Stimulated activated naive CD8-positive, alpha-beta T cell treated with anti-CD3 and anti-CD28 coated beads, Interleukin-15, Interleukin-2, amounts not matched to agents 100 ng/mL and 50 ng/mL, for 24 hours (primary cell): ENCODE measurements around the gene ESPNL.
"Not testable (repeated sequence)": the region's sequence is repeated elsewhere in the genome, so short reads cannot be mapped to it uniquely, and the experiment has no call there.

Experiments
- H3K27ac Mint-ChIP-seq: one replicate; pipeline ENCODE4 v1.8.0; 2021; ENCODE audit warnings: mild to moderate bottlenecking, mixed read lengths
- H3K27me3 Mint-ChIP-seq: one replicate; pipeline ENCODE4 v1.8.0; 2021; ENCODE audit warnings: mixed read lengths
- H3K36me3 Mint-ChIP-seq: one replicate; pipeline ENCODE4 v1.8.0; 2021; ENCODE audit warnings: low read depth, mixed read lengths
- H3K4me1 Mint-ChIP-seq: one replicate; pipeline ENCODE4 v1.8.0; 2021; ENCODE audit warnings: low read depth, mixed read lengths
- H3K4me3 Mint-ChIP-seq: one replicate; pipeline ENCODE4 v1.8.0; 2021; ENCODE audit warnings: mild to moderate bottlenecking, mixed read lengths
- H3K9me3 Mint-ChIP-seq: one replicate; pipeline ENCODE4 v1.8.0; 2021; ENCODE audit warnings: mixed read lengths

Gene ESPNL, protein sequence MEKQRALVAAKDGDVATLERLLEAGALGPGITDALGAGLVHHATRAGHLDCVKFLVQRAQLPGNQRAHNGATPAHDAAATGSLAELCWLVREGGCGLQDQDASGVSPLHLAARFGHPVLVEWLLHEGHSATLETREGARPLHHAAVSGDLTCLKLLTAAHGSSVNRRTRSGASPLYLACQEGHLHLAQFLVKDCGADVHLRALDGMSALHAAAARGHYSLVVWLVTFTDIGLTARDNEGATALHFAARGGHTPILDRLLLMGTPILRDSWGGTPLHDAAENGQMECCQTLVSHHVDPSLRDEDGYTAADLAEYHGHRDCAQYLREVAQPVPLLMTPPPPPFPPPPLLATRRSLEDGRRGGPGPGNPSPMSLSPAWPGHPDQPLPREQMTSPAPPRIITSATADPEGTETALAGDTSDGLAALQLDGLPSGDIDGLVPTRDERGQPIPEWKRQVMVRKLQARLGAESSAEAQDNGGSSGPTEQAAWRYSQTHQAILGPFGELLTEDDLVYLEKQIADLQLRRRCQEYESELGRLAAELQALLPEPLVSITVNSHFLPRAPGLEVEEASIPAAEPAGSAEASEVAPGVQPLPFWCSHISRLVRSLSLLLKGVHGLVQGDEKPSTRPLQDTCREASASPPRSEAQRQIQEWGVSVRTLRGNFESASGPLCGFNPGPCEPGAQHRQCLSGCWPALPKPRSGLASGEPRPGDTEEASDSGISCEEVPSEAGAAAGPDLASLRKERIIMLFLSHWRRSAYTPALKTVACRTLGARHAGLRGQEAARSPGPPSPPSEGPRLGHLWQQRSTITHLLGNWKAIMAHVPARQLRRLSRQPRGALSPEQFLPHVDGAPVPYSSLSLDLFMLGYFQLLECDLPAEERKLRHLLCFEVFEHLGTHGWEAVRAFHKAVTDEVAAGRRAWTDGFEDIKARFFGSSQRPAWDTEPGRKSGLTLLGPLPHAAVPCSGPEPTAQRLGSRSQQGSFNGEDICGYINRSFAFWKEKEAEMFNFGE

DNA sequence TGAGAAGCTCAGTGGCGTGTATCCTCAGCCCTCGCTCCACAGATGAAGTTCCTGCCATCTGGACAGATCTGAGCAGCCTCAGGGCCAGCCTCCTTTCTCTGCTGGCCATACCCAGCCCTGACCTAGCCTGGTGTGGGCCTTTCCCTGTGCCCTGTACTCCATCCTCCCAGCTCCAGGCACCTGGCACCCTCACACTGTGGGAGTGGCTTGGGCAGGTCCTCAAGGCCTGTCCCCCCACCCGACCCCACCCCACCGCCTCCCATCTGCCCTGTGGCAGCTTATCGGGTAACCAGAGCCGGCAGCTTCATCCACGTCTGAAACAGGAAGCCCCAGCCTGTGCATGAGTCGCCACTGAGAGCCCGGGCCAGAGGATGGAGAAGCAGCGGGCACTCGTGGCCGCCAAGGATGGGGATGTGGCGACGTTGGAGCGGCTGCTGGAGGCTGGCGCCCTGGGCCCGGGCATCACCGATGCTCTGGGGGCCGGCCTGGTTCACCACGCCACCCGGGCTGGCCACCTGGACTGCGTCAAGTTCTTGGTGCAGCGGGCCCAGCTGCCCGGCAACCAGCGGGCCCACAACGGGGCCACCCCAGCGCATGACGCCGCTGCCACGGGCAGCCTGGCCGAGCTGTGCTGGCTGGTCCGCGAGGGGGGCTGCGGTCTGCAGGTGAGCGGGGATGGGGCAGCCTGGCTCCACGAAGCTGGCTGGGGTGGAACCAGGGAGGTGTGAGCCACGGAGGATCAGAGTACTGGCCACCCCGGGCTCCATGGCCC, at the start of gene ESPNL:
Gene ESPNL (plus strand): TSS at position 292 of the 772 bp plus-strand sequence. CDS start 80 bp downstream, at position 372.
- Mint-ChIP-seq H3K36me3 (peaks cover 11% of the 10 kb centered on the region), H3K9me3 (no peaks in the 10 kb centered on the region), H3K4me1 (peaks cover 11% of the 10 kb centered on the region), H3K27me3 (no peaks in the 10 kb centered on the region), H3K4me3 (no peak within 1 kb of the TSS), H3K27ac (peak within 1 kb of the TSS; percentile 46)

DNA sequence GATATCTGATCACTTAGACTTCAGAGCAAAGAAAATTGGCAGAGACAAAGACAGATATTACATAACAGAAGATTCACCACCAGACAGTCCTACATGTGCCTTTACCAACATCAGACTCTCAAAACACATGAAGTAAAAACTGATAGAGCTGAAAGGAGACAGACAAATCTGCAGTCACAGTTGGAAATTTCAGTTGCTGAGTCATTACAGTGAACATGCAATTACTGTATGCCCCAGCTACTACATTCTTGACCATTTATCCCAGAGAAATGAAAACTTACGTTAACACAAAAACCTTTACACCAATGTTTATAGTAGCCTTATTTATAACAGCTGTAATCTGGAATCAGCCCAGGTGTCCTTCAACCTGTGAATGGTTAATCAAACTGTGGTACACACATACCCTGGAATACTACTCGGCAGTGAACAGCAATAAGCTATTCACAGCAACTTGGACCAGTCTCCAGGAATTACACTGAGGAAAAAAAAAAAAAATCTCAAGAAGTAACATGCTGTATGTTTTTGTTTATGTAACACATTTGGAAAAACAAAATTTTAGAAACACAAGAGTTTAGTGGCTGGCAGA, 46.9 kb upstream of the ESPNL start:
- Mint-ChIP-seq H3K4me1 (peaks cover 3% of the 10 kb centered on the region), H3K4me3 (no peak overlapping the region), H3K9me3 (no peaks in the 10 kb centered on the region), H3K27me3 (peaks cover 32% of the 10 kb centered on the region), H3K36me3 (peaks cover 6% of the 10 kb centered on the region), H3K27ac (no peak overlapping the region)

DNA sequence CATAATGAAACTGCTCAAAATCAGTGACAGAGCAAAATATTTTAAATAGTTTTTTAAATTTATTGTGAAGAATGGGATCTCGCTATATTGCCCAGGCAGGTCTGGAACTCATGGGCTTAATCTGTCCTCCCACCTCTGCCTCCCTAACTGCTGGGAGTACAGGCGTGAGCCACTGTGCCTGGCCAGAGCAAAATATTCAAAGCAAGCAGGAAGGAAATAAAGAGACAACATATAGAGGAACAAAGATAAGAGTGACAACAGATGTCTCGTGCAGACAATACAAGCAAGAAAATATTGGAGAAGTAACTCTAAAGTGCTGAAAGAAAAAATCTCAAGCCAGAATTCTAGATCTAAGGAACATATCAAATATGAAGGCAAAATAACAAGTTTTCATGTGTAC, 44.3 kb upstream of the ESPNL start:
- Mint-ChIP-seq H3K4me1 (peaks cover 16% of the 10 kb centered on the region), H3K27ac (no peak overlapping the region)

DNA sequence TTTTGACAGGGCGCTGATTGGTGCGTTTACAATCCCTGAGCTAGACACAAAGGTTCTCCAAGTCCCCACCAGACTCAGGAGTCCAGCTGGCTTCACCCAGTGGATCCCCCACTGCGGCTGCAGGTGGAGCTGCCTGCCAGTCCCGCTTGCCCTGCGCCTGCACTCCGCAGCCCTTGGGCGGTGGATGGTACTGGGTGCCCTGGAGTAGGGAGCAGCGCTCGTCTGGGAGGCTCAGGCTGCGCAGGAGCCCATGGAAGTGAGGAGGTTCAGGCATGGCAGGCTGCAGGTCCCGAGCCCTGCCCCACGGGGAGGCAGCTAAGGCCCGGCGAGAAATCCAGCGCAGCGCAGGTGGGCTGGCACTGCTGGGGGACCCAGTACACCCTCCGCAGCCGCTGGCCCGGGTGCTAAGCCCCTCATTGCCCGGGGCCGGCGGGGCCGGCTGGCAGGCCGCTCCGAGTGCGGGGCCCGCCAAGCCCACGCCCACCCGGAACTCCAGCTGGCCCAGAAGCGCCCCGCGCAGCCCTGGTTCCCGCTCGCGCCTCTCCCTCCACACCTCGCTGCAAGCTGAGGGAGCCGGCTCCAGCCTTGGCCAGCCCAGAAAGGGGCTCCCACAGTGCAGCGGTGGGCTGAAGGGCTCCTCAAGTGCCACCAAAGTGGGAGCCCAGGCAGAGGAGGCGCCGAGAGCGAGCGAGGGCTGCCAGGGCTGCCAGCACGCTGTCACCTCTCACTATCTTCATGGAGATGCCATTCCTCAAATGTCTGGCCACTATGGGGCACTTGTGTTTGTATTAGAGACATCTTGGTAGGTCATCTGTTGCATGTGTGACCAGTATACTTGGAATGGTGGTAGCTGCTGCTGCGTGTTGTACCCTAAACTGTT, 42.2 kb upstream of the ESPNL start:
- Mint-ChIP-seq H3K4me1 (peaks cover 32% of the 10 kb centered on the region), H3K36me3 (peaks cover 19% of the 10 kb centered on the region), H3K27me3 (peaks cover 28% of the 10 kb centered on the region)
- H3K27ac Mint-ChIP-seq, H3K9me3 Mint-ChIP-seq, H3K4me3 Mint-ChIP-seq: not testable (repeated sequence)

More for the DNA sequence above, 44.3 kb upstream of the ESPNL start:
- H3K9me3 Mint-ChIP-seq, result peaks cover 5% of the 10 kb centered on the region
- H3K27me3 Mint-ChIP-seq, result peaks cover 32% of the 10 kb centered on the region
- no peak overlapping the region for H3K4me3 Mint-ChIP-seq
- peaks cover 5% of the 10 kb centered on the region for H3K36me3 Mint-ChIP-seq

DNA sequence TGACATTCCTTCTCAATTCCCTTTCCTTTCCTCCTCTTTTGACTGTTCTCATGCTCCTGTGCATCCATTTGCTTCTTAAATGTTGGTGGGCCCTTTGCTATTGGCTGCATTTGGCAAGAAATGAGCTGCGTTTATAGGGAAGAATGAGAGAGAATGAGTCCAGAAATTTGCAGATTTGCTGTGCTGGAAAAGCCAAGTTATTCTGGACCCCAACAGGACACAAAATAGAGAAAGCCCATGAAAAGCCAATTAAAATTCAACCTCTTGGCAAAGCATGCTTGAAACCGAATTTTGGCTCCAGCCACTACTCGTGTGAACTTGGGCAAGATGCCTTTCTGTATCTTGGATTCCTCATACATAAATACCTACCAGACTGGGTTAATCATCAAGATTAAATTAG, 40.6 kb upstream of the ESPNL start:
- H3K27me3 Mint-ChIP-seq, result peaks cover 20% of the 10 kb centered on the region
- peak overlapping the region; percentile 94 for H3K4me3 Mint-ChIP-seq
- peak overlapping the region; percentile 38 for H3K27ac Mint-ChIP-seq
- H3K4me1 Mint-ChIP-seq, result peaks cover 47% of the 10 kb centered on the region
- peaks cover 5% of the 10 kb centered on the region for H3K9me3 Mint-ChIP-seq
- H3K36me3 Mint-ChIP-seq, result peaks cover 34% of the 10 kb centered on the region

DNA sequence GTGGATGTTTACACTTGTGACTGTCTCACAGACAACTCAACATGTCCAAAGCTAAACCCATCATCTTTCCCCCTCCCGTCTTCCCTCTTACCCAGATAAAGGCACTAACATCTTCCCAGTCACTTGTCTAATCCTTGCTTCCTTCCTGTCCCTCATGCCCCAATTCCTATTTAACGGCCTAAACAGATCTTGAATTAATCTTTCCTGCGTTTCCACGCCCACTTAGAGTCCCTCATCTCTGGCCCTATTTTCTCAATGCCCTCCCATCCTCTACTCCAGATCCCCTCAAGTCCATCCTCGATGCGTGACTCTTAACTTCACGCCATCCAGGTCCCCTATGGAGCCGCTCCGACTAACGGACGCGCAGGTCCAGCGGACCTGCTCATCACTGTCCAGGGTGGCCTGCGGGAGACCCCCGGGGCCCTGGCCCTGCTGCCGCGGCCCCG, 40.0 kb upstream of the ESPNL start:
- peaks cover 5% of the 10 kb centered on the region for H3K9me3 Mint-ChIP-seq
- H3K27ac Mint-ChIP-seq, result peak overlapping the region; percentile 94
- H3K36me3 Mint-ChIP-seq, result peaks cover 40% of the 10 kb centered on the region
- H3K27me3 Mint-ChIP-seq, result peaks cover 20% of the 10 kb centered on the region
- H3K4me3 Mint-ChIP-seq, result peak overlapping the region; percentile 94
- peaks cover 53% of the 10 kb centered on the region for H3K4me1 Mint-ChIP-seq

DNA sequence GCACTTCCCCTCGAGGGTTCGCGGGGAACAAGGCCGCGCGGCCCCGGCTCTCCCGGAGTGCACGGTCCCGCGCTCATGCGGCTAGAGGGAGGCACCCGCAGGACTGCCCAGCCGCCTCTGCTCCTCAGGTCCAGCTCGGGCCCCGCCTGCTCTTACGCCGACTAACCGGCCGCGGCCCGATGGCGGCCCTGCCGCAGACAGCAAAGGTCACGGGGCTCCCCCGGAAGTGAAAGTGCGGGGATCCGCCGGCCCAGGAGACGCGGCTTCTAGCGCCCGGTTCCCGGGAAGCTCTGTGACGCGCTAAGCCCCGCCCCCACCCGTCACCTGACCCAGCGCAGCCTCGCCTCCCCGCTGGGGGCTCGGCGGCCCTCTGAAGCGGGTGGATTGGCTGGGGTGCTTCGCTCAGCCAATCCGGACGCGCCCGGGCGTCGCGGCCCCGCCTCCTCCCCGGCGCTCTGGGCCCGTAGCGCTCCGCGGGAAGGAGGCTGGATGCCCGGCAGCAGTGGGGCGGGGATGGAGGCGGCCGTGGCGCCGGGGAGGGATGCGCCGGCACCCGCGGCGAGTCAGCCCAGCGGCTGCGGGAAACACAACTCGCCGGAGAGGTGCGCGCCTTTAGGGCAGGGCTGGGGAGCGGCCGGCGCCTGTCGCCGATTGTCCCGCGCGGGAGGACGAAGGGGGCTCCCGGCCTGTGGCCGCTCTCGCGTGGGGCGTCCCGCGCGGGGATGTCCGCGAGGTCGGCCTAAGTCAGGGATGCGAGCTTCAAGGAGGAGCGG, 39.4 kb upstream of the ESPNL start, which contains the start of gene SCLY:
Gene SCLY (plus strand): TSS at position 460 of the 773 bp plus-strand sequence. CDS start 54 bp downstream, at position 514.
- Mint-ChIP-seq H3K27me3 (peaks cover 16% of the 10 kb centered on the region), H3K36me3 (peaks cover 47% of the 10 kb centered on the region), H3K9me3 (peaks cover 8% of the 10 kb centered on the region), H3K27ac (peak within 1 kb of the TSS; percentile 97), H3K4me3 (peak within 1 kb of the TSS; percentile 94), H3K4me1 (peaks cover 55% of the 10 kb centered on the region)

DNA sequence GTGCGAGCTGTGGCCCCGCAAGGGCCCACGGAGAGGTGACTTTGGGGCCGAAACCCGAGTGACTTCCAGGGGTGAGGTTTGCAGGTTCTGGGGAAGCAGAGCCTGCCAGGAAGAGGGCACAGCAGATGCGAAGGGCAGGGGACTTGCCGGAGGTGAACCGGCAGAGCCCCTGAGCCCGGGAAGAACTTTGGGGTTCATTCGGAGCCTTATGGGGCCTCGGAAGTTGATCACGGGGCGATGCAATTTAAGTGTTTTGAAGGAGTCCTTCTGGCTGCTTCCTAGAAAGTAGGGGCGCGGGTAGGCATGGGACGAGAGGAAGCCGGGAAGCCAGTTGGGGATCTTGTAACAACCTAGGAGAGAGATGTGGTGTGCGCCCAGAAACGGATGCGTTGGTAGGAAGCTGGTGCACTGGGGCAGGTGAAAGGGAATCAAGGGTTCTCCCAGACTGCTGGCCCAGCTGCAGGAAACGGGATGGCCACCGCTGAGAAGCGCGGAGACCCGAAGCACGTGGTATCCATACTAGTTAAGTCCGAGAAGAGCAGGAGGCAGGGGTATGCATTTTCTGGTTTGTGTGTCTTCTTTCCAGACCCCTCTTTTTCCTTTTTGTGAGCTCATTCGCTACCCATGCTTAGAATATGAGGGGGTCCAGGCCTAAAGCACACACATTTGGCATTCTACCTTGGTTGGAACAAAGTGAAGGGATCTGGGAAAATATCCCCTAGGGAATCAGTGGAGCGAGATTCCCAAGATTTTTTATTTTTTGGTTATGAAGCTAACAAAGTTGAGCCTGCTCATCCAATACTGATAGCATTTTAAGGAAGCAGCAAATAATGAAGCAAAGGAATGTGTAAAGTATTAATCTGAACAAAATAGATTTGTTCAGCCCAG, 38.6 kb upstream of the ESPNL start:
- Mint-ChIP-seq H3K27ac (peak overlapping the region; percentile 97), H3K4me1 (peaks cover 63% of the 10 kb centered on the region), H3K36me3 (peaks cover 55% of the 10 kb centered on the region), H3K9me3 (peaks cover 14% of the 10 kb centered on the region), H3K4me3 (peak overlapping the region; percentile 94), H3K27me3 (peaks cover 11% of the 10 kb centered on the region)

DNA sequence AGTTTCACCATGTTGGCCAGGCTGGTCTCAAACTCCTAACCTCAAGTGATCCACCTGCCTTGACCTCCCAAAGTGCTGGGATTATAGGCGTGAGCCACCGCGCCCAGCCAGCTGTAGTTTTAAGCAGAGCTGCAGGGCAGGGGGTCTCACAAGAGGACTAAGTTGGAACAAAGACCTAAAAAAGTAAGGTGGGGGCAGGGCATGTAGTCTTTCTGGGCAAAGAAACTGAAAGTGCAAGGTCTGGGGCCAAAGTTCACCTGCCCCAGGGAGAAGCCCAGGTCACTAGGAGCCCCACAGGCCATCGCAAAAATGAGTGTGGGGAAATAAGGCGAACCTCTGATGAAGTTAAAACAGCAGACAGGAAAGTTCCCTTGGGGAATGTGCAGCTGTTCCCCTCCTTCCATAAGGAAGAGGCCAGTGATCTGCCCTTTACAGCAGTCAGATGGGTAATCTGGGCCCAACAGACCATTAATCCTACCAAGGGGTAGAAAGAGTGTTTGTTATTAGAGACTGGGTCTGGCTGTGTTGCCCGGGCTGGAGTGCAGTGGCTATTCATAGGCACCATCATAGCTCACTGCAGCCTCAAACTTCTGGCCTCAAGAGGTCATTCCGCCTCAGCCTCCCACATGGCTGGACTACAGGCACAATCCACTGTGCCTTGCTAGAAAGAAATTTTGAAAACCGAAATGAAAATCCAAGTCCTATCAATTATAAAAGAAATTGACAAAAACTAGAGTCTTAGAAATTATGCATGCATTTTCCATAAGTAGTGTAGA, 36.5 kb upstream of the ESPNL start:
- peaks cover 19% of the 10 kb centered on the region for H3K9me3 Mint-ChIP-seq
- H3K4me1 Mint-ChIP-seq, result peaks cover 80% of the 10 kb centered on the region
- no peaks in the 10 kb centered on the region for H3K27me3 Mint-ChIP-seq
- peak overlapping the region; percentile 83 for H3K27ac Mint-ChIP-seq
- H3K36me3 Mint-ChIP-seq, result peaks cover 75% of the 10 kb centered on the region
- peak overlapping the region; percentile 94 for H3K4me3 Mint-ChIP-seq

DNA sequence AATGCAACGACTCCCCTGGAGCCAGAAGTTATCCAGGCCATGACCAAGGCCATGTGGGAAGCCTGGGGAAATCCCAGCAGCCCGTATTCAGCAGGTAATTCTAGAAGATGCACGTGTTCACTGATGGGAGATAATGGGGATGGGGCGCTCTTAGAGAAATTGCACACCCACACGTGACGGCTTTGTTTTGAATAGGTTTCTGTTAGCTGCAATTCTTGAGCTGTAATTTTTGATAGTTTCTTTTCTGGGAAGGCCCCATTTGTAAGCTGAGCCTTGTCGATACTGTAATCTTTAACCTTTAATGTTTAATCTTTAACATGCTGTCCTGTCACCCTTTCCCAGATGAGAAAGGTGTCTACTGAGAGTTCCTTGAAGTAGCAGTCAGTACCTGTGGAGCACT, 35.8 kb upstream of the ESPNL start:
- Mint-ChIP-seq H3K9me3 (peaks cover 16% of the 10 kb centered on the region), H3K27ac (no peak overlapping the region), H3K36me3 (peaks cover 80% of the 10 kb centered on the region)

DNA sequence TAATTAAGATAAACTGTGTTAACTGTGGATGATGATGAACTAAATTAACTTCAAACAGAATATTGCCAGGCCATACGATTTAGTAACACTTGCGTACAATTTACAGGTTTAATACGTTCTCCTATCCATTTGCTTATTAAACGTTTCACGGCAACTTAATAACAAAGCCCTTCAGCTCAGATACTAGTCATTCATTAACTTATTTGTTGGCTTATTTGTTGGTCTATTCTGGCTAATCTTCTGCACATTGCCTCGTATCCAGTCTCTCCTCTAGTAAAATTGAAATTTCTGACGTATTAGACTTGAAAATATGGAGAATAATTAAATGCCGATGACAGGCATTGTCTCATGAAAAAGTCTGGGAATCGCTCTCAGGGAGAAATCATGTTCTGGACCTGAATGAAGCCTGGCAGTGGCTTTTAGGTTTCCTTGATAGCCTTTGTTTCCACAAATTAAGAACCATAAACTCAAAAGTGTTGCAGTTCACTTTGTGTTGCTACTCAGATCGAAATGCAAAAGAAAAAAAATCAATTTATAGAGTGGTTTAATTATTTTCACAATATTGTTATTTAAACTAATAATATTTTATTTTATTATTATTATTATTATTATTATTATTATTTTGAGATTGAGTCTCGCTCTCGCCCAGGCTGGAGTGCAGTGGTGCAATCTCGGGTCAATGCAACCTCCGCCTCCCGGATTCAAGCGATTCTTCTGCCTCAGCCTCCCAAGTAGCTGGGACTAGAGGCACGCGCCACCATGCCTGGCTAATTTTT, 34.9 kb upstream of the ESPNL start:
- Mint-ChIP-seq H3K27me3 (no peaks in the 10 kb centered on the region), H3K9me3 (peaks cover 14% of the 10 kb centered on the region), H3K4me3 (no peak overlapping the region), H3K27ac (no peak overlapping the region), H3K4me1 (peaks cover 83% of the 10 kb centered on the region), H3K36me3 (peaks cover 87% of the 10 kb centered on the region)

More for the DNA sequence above, 35.8 kb upstream of the ESPNL start:
- Mint-ChIP-seq H3K27me3 (no peaks in the 10 kb centered on the region), H3K4me1 (peaks cover 85% of the 10 kb centered on the region), H3K4me3 (peak overlapping the region; percentile 94)
